Limb (tissue), 2 donors: Measurements from ENCODE around the gene PRH2.

Experiments used
- DNase-seq, 2 donors: peaks; one replicate each; pipeline ENCODE4 v3.0.0-alpha.2; 2016; ENCODE audit errors: extremely low spot score in 2 of 2

The PRH2 gene

DNA sequence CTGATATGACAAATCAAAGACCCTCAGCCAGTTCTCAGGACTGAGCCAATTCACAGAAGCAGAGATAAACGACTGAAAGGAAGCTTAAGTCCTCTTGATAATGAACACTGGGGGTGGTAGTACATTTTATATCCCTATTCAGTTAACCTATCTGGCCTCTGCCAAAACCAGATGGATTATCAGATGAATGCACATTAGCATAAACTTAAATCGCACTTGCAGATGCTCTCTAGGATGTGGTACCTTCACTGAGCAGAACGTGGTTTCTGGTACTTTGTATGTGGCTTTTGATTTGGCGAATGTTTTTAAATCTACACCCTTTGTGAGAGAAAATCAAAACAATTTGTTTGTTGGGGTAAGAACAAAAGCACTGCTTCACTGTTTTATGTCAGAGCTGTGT lies 31.2 kb downstream of the PRH2 start:
- no peak for DNase-seq

DNA sequence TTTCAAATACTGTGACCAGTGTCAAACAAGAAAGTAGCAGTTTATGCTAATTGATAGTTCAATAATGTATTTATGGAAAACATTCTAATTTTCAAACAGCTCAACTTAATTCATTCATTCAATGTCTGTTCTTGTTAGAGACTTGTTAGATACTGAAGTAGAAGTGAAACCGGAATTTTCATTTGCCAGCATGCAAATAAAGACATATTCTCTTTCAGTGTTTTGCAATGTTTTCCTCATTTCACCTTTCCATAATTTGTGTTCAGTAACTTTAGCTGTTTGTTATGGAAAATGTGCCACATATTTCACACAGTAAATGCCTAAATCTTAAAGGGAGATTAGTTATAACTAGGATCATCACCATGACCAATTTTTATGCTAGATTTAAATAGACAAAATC lies 36.4 kb downstream of the PRH2 start:
- DNase-seq = no peak

DNA sequence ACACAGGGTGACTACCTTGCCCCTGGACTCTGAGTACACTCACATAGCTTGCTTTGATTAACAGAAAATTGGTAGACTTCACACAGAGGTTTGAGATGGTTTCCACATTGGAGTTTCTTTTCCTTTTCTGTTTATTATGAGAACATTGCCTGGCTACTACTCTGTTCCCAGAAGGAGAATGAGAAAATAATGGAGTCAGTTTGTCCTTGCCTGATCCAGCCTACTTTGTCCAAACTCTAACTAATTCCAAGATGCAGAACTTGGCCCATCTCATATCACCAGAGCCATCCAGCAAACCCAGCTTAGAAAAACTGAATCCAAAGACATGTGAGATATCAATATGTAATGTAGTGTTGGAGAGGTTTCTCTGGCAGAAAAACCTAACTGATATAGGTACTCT lies 37.3 kb downstream of the PRH2 start:
- DNase-seq = no peak

DNA sequence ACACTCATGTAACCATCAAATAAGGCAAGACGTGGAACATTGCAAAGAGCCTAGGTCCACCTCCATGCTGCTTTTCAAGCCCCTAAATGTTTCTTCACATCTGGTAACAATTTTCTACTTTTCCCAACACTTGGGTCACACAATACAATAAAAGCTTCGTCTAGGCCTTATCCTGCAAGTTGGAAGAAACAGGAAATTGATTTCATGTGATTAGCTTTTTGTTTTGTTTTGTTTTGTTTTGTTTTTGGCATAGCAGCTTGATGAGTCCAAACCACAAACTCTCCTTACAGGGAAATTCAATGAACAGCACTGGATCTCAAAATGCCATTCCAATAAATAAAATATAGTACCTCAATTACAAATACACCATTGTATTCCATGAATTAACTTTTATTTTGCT lies 38.4 kb downstream of the PRH2 start:
- DNase-seq = peak in 1 of 2 donors; percentile 6

DNA sequence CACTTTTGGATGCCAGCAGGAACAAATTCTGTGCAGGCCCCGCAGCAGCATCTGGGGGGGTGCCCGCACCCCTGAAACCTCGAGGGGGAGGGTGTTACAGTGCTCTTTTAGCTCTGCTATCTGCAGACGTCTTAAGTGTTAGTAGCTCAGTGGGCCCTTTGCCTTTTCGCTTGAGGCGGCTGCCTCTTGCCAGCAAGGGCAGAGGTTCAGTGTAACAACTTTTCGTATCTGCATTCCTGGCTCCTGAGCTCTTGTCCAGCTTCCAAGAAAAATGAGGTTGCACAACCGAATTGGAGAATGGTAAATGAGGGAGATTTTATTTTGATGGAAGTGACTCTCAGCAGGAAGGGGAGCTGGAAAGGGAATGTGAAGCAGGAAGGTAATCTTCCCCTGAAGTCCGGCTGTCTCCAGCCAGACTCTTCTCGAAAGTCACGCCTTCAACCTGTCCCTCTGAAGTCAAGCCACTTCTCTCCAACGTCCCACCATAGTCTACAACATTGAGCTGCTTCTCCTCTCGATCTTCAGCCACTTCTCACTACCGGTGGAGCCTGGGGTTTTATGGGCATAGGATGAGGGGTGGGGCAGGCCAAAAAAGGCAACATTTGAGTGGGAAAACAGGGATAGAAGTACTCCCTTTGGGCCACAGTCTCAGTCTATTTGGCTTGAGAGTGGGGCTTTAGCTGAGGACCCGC lies 39.9 kb downstream of the PRH2 start:
- peak in 1 of 2 donors; percentile 5 for DNase-seq

DNA sequence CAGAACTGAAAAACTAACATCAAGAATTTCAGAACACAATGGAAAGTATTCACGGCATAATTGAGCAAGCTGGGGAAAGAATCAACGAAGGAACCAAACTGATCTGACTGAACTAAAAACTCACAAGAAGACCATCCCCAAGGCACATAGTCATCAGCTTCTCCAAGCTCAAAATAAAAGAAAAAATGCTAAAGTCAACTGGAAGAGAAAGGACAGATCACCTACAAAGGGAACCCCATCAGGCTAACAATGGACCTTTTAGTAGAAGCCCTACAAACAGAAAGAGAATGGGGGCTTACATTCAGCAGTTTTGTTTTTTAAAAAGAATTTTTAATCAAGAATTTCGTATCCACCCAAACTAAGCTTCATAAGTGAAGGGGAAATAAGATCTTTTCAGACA lies 45.9 kb downstream of the PRH2 start:
- DNase-seq = no peak

DNA sequence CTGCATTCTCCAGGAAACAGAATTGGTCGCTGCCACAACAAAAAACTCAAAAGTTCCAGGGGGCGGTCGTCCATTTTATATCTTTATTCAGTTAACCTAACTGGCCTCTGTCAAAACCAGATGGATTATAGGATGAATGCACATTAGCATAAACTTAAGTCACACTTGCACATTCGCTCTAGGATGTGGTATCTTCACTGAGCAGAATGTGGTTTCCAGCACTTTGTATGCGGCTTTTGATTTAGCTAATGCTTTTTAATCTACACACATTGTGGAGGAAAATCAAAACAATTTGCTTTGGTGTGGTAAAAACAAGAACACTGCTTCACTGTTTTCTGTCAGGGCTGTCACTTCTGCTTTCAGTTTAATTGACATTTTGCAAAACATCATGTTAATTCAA lies 53.2 kb downstream of the PRH2 start:
- DNase-seq = no peak
